Nephron progenitor cell (in vitro differentiated cells): Measurements from ENCODE around the gene TBC1D25.

Source experiments
- DNase-seq: peaks from one replicate; pipeline ENCODE4 v3.0.0; 2021
- H3K27ac Mint-ChIP-seq: 2 replicates; pipeline ENCODE4 v1.8.0; 2021; ENCODE audit warnings: mild to moderate bottlenecking, moderate library complexity, mixed read lengths
- H3K27me3 Mint-ChIP-seq: 2 replicates; pipeline ENCODE4 v1.8.0; 2021; ENCODE audit warnings: mild to moderate bottlenecking, low read depth, mixed read lengths; ENCODE audit not compliant: poor library complexity
- H3K36me3 Mint-ChIP-seq: 2 replicates; pipeline ENCODE4 v1.8.0; 2021; ENCODE audit warnings: low read depth, mixed read lengths
- H3K4me1 Mint-ChIP-seq: 2 replicates; pipeline ENCODE4 v1.8.0; 2021; ENCODE audit warnings: mixed read lengths
- H3K4me3 Mint-ChIP-seq: 2 replicates; pipeline ENCODE4 v1.8.0; 2021; ENCODE audit warnings: mild to moderate bottlenecking, moderate library complexity, mixed read lengths
- H3K9me3 Mint-ChIP-seq: 2 replicates; pipeline ENCODE4 v1.8.0; 2021; ENCODE audit warnings: mild to moderate bottlenecking, moderate library complexity, mixed read lengths
- CTCF ChIP-seq: fragments of 200-600 bp; sonication (generic); IDR thresholded peaks from 2 replicates; pipeline ENCODE4 v1.5.0; 2021; ENCODE audit warnings: antibody characterized with exemption

TBC1D25 gene

DNA sequence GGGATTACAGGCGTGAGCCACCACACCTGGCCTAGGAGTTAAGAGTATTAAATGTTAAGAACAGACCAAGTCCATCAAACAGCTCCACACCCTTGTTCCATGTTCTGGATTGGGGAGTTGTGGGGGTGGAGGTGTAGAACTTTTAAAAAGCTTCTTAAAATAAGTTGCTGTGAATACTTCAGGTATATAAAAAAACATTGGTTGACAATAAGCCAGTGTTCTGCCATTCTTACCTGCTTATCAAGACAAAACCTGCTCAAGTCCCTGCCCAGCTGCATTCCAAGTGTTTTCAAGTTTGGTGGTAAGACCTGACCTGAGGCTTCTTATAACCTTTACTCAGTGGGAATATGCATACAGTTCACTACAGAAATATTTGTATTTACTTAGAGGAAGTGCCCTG, 41.1 kb downstream of the TBC1D25 start:
- H3K4me1 Mint-ChIP-seq, result peaks cover 7% of the 10 kb centered on the region
- H3K4me3 Mint-ChIP-seq, result no peak overlapping the region
- H3K36me3 Mint-ChIP-seq, result peaks cover 40% of the 10 kb centered on the region
- DNase-seq, result no peak
- no peak overlapping the region for H3K27ac Mint-ChIP-seq
- H3K9me3 Mint-ChIP-seq, result peaks cover 47% of the 10 kb centered on the region
- no peak for TF ChIP-seq CTCF
- H3K27me3 Mint-ChIP-seq, result no peaks in the 10 kb centered on the region

GRCh38 chrX:48584698-48585097, 45.2 kb downstream of the TBC1D25 start:
- Mint-ChIP-seq H3K4me1 (no peaks in the 10 kb centered on the region), H3K27me3 (peaks cover 17% of the 10 kb centered on the region), H3K36me3 (peaks cover 4% of the 10 kb centered on the region), H3K9me3 (peaks cover 42% of the 10 kb centered on the region), H3K27ac (no peak overlapping the region), H3K4me3 (no peak overlapping the region)
- TF ChIP-seq CTCF, result no peak
- no peak for DNase-seq

DNA sequence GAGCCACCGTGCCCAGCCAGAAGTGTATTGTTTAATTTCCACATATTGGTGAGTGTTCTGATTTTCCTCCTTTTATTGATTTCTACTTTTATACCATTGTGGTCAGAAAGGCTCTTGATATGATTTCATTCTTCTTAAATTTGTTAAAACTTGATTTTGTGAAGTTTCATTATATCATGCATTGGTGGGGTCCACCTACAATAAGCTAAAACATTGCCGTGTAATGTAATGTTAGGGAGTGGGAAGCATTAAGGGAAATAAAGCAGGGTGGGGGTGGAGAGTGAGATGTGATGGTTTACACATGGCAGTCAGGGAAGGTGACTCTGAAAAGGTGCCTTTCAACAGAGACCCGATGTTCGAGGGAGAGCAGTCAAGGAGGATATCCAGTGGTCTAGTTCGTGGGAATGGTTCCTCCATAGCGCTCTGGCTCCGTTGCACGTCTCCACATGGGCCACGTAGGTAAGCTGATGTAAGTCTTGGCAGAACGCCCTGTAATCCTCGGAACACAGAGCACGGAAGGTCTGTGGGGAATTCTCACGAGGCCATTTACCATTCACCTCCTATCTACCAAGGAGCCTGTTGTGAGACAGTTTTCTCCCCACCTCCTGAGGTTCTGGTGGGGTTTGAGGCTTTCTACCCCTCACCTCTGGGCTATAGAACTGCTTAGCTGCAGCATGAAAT, 50.1 kb downstream of the TBC1D25 start:
- no peak for TF ChIP-seq CTCF
- Mint-ChIP-seq H3K9me3 (peaks cover 62% of the 10 kb centered on the region), H3K27ac (no peak overlapping the region), H3K36me3 (no peaks in the 10 kb centered on the region), H3K4me1 (no peaks in the 10 kb centered on the region), H3K27me3 (peaks cover 27% of the 10 kb centered on the region), H3K4me3 (no peak overlapping the region)
- DNase-seq, result no peak

DNA sequence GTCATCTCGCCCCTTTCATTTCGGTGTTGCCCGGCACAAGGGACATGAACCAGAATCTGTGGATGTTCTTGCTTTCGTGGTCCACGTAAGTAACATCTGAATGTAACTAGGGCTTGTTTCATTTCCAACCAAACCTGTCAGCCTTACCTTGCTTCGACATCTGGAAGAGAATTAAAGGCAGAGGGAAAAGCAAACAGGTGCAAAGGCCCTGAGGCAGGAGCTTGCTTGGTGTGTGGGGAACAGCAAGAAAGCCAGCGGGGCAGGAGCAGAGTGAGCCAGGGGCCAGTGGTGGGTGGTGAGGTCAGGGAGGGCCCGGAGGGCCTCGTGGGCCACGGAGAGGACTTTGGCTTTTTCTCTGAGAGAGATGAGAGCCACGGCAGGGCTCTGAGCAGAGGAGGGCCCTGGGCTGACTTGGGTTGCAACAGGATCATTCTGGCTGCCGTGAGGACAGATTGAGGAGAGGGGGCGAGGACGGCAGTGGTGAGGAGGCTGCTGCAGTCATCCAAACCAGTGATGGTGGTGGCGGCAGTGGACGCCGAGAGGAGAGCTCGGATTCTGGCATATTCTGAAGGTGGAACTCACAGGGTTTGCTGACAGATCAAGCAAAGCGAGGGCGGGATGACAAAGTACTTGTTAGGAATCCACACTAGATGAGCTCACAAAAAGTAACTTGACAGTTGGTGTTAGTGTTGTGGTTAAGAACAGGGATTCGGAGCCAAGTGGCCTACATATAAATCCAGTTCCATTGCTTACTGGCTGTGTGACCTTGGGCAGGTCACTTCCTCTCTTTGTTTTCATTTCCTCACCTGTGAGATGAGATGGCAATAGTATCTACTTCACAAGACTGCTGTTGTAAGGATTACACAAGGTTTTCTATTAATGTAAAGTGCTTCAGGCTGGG, 50.9 kb downstream of the TBC1D25 start:
- H3K27ac Mint-ChIP-seq, result no peak overlapping the region
- peaks cover 59% of the 10 kb centered on the region for H3K9me3 Mint-ChIP-seq
- no peak for DNase-seq
- no peaks in the 10 kb centered on the region for H3K36me3 Mint-ChIP-seq
- H3K4me1 Mint-ChIP-seq, result no peaks in the 10 kb centered on the region
- TF ChIP-seq CTCF, result no peak
- no peak overlapping the region for H3K4me3 Mint-ChIP-seq
- H3K27me3 Mint-ChIP-seq, result peaks cover 27% of the 10 kb centered on the region

GRCh38 chrX:48591255-48591791, 51.8 kb downstream of the TBC1D25 start:
- H3K27me3 Mint-ChIP-seq, result peaks cover 27% of the 10 kb centered on the region
- no peaks in the 10 kb centered on the region for H3K36me3 Mint-ChIP-seq
- no peak overlapping the region for H3K4me3 Mint-ChIP-seq
- no peak for TF ChIP-seq CTCF
- no peak for DNase-seq
- H3K27ac Mint-ChIP-seq, result no peak overlapping the region
- H3K4me1 Mint-ChIP-seq, result no peaks in the 10 kb centered on the region
- peaks cover 60% of the 10 kb centered on the region for H3K9me3 Mint-ChIP-seq
